PC-9 (cell line): ENCODE measurements around the gene MYRIP.

Experiments
- EZH2 ChIP-seq: fragments of 200-600 bp; sonication (generic); IDR thresholded peaks from 2 replicates; pipeline ENCODE4 v1.8.0; 2017; ENCODE audit warnings: antibody characterized with exemption, low read depth
- TF ChIP-seq, protein P1 (sequence below): fragments of 200-600 bp; sonication (generic); conservative IDR thresholded peaks from 2 replicates; pipeline ENCODE4 v1.6.1; 2017; ENCODE audit warnings: mixed run types, antibody characterized with exemption, mild to moderate bottlenecking, moderate library complexity

DNA sequence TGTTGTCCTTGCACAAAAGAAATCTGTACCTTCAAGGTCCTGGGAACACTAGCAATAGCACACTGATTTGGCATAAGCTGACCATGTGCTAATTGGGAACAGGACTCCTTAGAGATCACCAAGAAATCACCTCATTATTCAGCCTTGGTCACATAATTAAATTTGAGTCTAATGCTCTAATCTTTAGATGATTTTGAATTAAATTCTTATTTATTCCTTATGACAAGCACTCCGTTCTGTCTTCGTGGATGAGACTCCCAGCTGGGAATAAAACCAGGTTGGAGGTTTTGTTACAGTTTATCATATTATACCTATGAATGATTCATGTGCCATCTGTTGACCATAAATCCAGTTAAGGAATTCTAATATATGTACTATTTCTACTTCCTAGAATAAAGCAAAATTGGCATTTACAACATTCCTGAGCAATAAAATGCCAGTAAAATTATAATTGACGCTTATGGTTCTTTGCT lies 162.2 kb downstream of the MYRIP start:
- TF ChIP-seq, protein P1, sequence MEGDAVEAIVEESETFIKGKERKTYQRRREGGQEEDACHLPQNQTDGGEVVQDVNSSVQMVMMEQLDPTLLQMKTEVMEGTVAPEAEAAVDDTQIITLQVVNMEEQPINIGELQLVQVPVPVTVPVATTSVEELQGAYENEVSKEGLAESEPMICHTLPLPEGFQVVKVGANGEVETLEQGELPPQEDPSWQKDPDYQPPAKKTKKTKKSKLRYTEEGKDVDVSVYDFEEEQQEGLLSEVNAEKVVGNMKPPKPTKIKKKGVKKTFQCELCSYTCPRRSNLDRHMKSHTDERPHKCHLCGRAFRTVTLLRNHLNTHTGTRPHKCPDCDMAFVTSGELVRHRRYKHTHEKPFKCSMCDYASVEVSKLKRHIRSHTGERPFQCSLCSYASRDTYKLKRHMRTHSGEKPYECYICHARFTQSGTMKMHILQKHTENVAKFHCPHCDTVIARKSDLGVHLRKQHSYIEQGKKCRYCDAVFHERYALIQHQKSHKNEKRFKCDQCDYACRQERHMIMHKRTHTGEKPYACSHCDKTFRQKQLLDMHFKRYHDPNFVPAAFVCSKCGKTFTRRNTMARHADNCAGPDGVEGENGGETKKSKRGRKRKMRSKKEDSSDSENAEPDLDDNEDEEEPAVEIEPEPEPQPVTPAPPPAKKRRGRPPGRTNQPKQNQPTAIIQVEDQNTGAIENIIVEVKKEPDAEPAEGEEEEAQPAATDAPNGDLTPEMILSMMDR: no peak
- TF ChIP-seq EZH2: no peak
